ENCODE measurements around the gene SCFD2. TPM values are rescaled to one million over a fixed set of nuclear protein-coding genes. Genes with fewer than 3 reads are reported as not detected.

The SCFD2 gene
- total RNA-seq, 1 experiment from 2014 or later = 19.2 TPM

DNA sequence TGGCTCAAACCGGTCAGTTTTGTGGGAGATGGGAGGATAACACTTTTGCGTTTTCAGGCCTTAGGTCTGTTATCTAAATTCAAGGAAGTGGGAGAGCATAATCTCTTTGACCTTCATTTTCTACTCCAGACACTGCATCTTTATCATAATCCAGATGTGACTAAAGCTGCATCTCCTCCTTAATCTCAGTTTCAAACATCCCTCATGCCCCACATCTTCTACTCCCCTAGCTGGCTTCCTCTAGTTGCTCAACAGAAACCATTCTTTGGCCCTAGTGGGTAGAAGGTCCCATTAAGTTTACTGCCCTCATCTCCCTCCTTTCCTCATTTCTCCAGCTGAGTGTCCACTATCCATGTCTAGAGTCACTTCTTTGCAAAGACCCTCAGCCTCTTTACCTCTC lies 522.5 kb downstream of the SCFD2 start:
- no TSS peak for BruUV-seq (replicated peaks)
- H3K36me3 Mint-ChIP-seq (ENCODE audit: insufficient read depth, unreplicated experiment) = no peaks in the 10 kb centered on the region
- H3K27ac Mint-ChIP-seq (ENCODE audit: low read depth, unreplicated experiment) = no peak overlapping the region
- no peaks in the 10 kb centered on the region for H3K9me3 Mint-ChIP-seq (ENCODE audit: unreplicated experiment)
- ChIA-PET POLR2A (interaction anchor here (0.6 to 1.1 kb wide), 2 partner anchors 10 to 48 kb away, joined by 3 to 4 read pairs; no protein-coding TSS in a partner anchor), CTCF (interaction anchor here (0.7 kb wide), 1 partner anchor 90 kb away, joined by 3 read pairs; no protein-coding TSS in a partner anchor)
- TF ChIP-seq, protein P1, sequence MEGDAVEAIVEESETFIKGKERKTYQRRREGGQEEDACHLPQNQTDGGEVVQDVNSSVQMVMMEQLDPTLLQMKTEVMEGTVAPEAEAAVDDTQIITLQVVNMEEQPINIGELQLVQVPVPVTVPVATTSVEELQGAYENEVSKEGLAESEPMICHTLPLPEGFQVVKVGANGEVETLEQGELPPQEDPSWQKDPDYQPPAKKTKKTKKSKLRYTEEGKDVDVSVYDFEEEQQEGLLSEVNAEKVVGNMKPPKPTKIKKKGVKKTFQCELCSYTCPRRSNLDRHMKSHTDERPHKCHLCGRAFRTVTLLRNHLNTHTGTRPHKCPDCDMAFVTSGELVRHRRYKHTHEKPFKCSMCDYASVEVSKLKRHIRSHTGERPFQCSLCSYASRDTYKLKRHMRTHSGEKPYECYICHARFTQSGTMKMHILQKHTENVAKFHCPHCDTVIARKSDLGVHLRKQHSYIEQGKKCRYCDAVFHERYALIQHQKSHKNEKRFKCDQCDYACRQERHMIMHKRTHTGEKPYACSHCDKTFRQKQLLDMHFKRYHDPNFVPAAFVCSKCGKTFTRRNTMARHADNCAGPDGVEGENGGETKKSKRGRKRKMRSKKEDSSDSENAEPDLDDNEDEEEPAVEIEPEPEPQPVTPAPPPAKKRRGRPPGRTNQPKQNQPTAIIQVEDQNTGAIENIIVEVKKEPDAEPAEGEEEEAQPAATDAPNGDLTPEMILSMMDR (IDR thresholded peaks at IDR 0.05; ENCODE audit: unreplicated experiment) = no peak
- intact Hi-C loops (cut with micrococcal nuclease) = no loop called here
- peaks cover 10% of the 10 kb centered on the region for H3K4me1 Mint-ChIP-seq (ENCODE audit: insufficient read depth, unreplicated experiment)
- H3K27me3 Mint-ChIP-seq (ENCODE audit: insufficient read depth, unreplicated experiment) = no peaks in the 10 kb centered on the region
- no peak overlapping the region for H3K4me3 Mint-ChIP-seq (ENCODE audit: unreplicated experiment)
- DNase-seq (ENCODE audit: unreplicated experiment) = no peak

DNA sequence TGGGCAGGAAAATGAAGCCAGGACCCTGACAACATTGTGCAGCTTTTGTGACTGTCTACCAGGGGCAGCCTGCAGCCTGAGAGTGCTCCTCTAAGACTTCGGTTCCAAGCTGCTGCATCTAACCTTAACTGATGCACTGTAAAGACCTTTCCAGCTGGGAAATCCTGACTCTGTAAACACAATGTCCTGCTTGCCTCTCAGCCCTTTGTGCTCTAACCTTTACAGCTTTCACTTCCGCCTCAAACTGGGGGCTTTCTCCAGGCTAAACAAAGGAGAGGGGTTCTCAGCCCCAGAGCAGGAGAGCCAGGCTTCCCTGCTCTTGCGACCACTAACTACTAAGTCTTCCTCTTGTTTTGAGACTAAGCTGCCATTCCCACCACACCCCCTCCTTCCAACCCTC lies 523.1 kb downstream of the SCFD2 start:
- POLR2A ChIA-PET = interaction anchor here (0.6 to 1.1 kb wide), 3 partner anchors 11 to 123 kb away, joined by 3 to 5 read pairs (median 4); no protein-coding TSS in a partner anchor
- TF ChIP-seq, protein P1 (IDR thresholded peaks at IDR 0.05; ENCODE audit: unreplicated experiment) = no peak

DNA sequence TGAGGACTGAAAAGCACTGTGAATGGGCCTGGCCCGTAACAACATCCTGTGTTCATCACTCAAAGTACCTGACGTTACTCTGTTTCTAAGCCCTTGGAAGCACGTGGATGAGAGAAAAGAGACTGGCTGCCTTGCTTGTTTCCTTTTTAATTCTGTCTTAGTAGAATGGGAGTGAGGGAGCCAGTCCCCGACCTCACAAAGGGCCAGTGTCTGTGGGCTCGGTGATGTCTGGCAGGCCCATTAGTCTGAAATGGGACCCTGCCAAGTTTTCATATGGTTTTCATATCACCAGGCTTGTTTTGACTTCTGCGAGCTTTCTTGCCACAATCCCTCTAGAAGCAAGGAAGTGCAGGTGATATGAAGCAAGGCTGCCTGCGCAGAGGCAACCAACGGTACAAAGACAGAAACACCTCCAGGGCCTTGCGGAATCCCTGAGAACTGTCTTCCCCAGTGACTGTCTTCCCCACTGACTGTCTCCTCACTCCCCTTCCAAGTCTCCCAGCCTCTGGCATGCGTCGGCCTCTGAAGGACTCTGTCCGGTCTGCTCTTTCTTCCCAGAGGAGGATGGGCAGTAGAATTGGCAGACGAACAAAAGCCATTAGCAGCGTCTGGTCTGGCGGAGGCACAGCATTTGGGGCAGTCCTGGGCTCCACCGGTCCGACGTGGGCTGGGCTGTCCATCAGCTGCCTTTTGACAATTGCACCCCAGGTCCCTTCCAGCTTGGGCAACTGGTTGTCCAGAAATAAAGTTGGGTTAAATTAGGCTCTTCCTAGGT lies 524.0 kb downstream of the SCFD2 start:
- POLR2A ChIA-PET = interaction anchor here (0.7 to 0.9 kb wide), 2 partner anchors 11 to 201 kb away, joined by 3 to 4 read pairs; no protein-coding TSS in a partner anchor
- CTCF ChIA-PET = interaction anchor here (0.6 kb wide), 1 partner anchor 129 kb away, joined by 3 read pairs; no protein-coding TSS in a partner anchor
- intact Hi-C loops (cut with micrococcal nuclease) = loop anchor here (2.0 kb wide), 1 partner anchor 19 kb away; no protein-coding TSS in a partner anchor
- TF ChIP-seq, protein P1 (IDR thresholded peaks at IDR 0.05; ENCODE audit: unreplicated experiment) = no peak
- Mint-ChIP-seq H3K9me3 (ENCODE audit: unreplicated experiment) (no peaks in the 10 kb centered on the region), H3K27me3 (ENCODE audit: insufficient read depth, unreplicated experiment) (no peaks in the 10 kb centered on the region), H3K36me3 (ENCODE audit: insufficient read depth, unreplicated experiment) (no peaks in the 10 kb centered on the region), H3K27ac (ENCODE audit: low read depth, unreplicated experiment) (no peak overlapping the region), H3K4me1 (ENCODE audit: insufficient read depth, unreplicated experiment) (peaks cover 25% of the 10 kb centered on the region), H3K4me3 (ENCODE audit: unreplicated experiment) (no peak overlapping the region)
- DNase-seq (ENCODE audit: unreplicated experiment) = no peak
- BruUV-seq (replicated peaks) = no TSS peak

More for the DNA sequence above, 523.1 kb downstream of the SCFD2 start:
- Mint-ChIP-seq H3K27ac (ENCODE audit: low read depth, unreplicated experiment) (no peak overlapping the region), H3K36me3 (ENCODE audit: insufficient read depth, unreplicated experiment) (no peaks in the 10 kb centered on the region), H3K27me3 (ENCODE audit: insufficient read depth, unreplicated experiment) (no peaks in the 10 kb centered on the region), H3K9me3 (ENCODE audit: unreplicated experiment) (no peaks in the 10 kb centered on the region), H3K4me1 (ENCODE audit: insufficient read depth, unreplicated experiment) (peaks cover 16% of the 10 kb centered on the region), H3K4me3 (ENCODE audit: unreplicated experiment) (no peak overlapping the region)
- CTCF ChIA-PET = no interaction called here
- intact Hi-C loops (cut with micrococcal nuclease) = no loop called here
- no peak for DNase-seq (ENCODE audit: unreplicated experiment)
- no TSS peak for BruUV-seq (replicated peaks)
